WERI-Rb-1 (cell line): Measurements from ENCODE around the gene ARHGEF9.
A peak's percentile ranks its signal among the peaks of the same experiment; 100 is the strongest.

Experiments
- DNase-seq: peaks from one replicate; pipeline ENCODE4 v3.0.0-alpha.2; 2020
- H3K27ac ChIP-seq: fragments of 250-450 bp; sonication (Bioruptor Pico); 2 replicates; pipeline ENCODE4 v1.5.1; 2020; ENCODE audit warnings: mild to moderate bottlenecking, moderate library complexity
- H3K27me3 ChIP-seq: fragments of 250-450 bp; sonication (Bioruptor Pico); 2 replicates; pipeline ENCODE4 v1.5.1; 2021; ENCODE audit warnings: mild to moderate bottlenecking, low read depth, moderate library complexity; ENCODE audit not compliant: insufficient read depth, severe bottlenecking
- H3K36me3 ChIP-seq: fragments of 250-450 bp; sonication (Bioruptor Pico); 2 replicates; pipeline ENCODE4 v1.5.1; 2020; ENCODE audit warnings: mild to moderate bottlenecking, moderate library complexity
- H3K4me3 ChIP-seq: 2 replicates; pipeline ENCODE4 v1.5.1; 2011; ENCODE audit warnings: low read depth, mild to moderate bottlenecking, control low read depth, low read length
- H3K9me3 ChIP-seq: fragments of 250-450 bp; sonication (Bioruptor Pico); 2 replicates; pipeline ENCODE4 v1.5.1; 2021; ENCODE audit warnings: mild to moderate bottlenecking, moderate library complexity; ENCODE audit not compliant: severe bottlenecking
- TF ChIP-seq, protein P1 (sequence below): IDR thresholded peaks from 2 replicates; pipeline ENCODE4 v1.5.1; 2011; ENCODE audit warnings: low read depth, mild to moderate bottlenecking, control low read depth, inconsistent platforms, low read length

The ARHGEF9 gene

DNA sequence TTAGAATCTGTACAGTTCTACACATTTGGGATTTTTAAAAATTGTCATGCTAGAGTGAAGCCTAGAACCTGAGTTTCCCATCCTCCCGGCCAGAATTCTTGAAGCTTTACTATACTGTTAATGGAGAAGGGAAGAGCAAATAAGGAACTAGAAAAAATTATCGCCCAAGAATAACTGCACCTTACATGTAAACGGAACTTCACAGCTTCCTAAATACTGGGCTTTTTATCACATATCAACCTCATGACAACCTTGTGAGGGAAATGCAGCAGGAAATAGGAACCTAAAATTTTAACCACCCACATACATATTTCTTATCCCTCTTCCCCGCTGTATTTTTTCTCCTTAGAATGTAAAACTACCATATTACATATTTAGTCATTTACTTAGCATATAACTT is 19.3 kb downstream of the ARHGEF9 start:
- DNase-seq: no peak
- no peaks in the 10 kb centered on the region for H3K36me3 ChIP-seq
- H3K27ac ChIP-seq: no peak overlapping the region
- H3K4me3 ChIP-seq: no peak overlapping the region
- TF ChIP-seq, protein P1, sequence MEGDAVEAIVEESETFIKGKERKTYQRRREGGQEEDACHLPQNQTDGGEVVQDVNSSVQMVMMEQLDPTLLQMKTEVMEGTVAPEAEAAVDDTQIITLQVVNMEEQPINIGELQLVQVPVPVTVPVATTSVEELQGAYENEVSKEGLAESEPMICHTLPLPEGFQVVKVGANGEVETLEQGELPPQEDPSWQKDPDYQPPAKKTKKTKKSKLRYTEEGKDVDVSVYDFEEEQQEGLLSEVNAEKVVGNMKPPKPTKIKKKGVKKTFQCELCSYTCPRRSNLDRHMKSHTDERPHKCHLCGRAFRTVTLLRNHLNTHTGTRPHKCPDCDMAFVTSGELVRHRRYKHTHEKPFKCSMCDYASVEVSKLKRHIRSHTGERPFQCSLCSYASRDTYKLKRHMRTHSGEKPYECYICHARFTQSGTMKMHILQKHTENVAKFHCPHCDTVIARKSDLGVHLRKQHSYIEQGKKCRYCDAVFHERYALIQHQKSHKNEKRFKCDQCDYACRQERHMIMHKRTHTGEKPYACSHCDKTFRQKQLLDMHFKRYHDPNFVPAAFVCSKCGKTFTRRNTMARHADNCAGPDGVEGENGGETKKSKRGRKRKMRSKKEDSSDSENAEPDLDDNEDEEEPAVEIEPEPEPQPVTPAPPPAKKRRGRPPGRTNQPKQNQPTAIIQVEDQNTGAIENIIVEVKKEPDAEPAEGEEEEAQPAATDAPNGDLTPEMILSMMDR: no peak
- no peaks in the 10 kb centered on the region for H3K27me3 ChIP-seq
- H3K9me3 ChIP-seq: no peaks in the 10 kb centered on the region

DNA sequence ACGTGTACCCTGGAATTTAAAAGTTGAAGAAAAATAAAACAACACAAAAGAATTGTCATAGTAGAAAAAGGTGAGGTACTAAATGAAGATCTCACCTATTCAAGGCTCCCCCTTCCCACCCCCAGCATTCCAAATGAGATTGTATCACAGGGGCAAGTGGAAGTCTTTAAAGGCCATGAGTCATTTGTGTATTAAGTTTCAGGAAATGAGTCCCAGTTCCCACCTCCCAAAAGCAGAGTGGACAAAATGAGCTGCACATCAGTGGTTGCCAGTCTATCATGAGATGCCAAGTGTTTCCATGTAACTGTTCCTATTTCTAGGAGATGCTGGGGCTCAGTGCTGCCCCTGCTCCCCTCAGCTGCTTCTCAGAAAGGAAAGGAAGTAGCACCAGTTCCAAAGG is 20.1 kb downstream of the ARHGEF9 start:
- DNase-seq: no peak
- H3K27ac ChIP-seq: no peak overlapping the region
- no peak overlapping the region for H3K4me3 ChIP-seq
- TF ChIP-seq, protein P1: no peak
- H3K36me3 ChIP-seq: no peaks in the 10 kb centered on the region
- H3K9me3 ChIP-seq: no peaks in the 10 kb centered on the region
- H3K27me3 ChIP-seq: no peaks in the 10 kb centered on the region

- TF ChIP-seq, protein P1: no peak
- peak overlapping the region; percentile 49 for H3K27ac ChIP-seq
- no peak overlapping the region for H3K4me3 ChIP-seq
- no peaks in the 10 kb centered on the region for H3K9me3 ChIP-seq
- no peaks in the 10 kb centered on the region for H3K27me3 ChIP-seq
- DNase-seq: no peak
- no peaks in the 10 kb centered on the region for H3K36me3 ChIP-seq
Observed at GRCh38 chrX:63761639-63762038, 23.4 kb downstream of the ARHGEF9 start.

GRCh38 chrX:63758011-63758410 is 27.0 kb downstream of the ARHGEF9 start:
- Histone ChIP-seq H3K27me3 (no peaks in the 10 kb centered on the region), H3K36me3 (no peaks in the 10 kb centered on the region), H3K4me3 (no peak overlapping the region), H3K27ac (no peak overlapping the region), H3K9me3 (no peaks in the 10 kb centered on the region)
- TF ChIP-seq, protein P1: no peak
- no peak for DNase-seq

DNA sequence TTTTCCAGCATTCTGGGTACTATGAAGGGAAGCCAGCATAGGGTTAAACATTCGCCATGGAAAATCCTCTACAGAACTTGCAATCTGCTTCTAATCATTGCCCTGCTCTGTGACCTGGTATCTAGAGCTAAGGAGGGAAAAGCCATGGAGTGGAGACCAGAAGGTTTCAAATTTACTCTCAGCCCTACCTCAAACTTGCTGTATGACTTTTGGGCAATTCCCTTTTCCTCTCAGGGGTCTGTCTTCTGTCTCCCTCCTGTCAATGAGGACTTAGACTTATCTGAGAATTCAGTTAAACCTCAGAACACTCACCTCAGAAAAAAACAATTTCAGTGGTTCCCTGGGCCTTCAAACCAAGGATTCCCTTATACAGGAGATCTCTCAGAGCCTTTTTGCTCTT is 29.1 kb downstream of the ARHGEF9 start:
- Histone ChIP-seq H3K36me3 (no peaks in the 10 kb centered on the region), H3K27ac (peak overlapping the region; percentile 72), H3K4me3 (peak overlapping the region; percentile 33), H3K9me3 (no peaks in the 10 kb centered on the region), H3K27me3 (no peaks in the 10 kb centered on the region)
- DNase-seq: no peak
- TF ChIP-seq, protein P1: no peak

GRCh38 chrX:63754860-63755579 is 30.0 kb downstream of the ARHGEF9 start:
- H3K36me3 ChIP-seq: no peaks in the 10 kb centered on the region
- no peaks in the 10 kb centered on the region for H3K9me3 ChIP-seq
- DNase-seq: peak; percentile 93
- peak overlapping the region; percentile 95 for H3K27ac ChIP-seq
- H3K4me3 ChIP-seq: peak overlapping the region; percentile 55
- no peaks in the 10 kb centered on the region for H3K27me3 ChIP-seq
- TF ChIP-seq, protein P1: no peak
